Left ventricle myocardium inferior (tissue), 1 donor: ENCODE data around the gene SORCS2. TPM values are rescaled to one million over a fixed set of nuclear protein-coding genes. Genes with fewer than 3 reads are reported as not detected.

Experiments used
- DNase-seq: peaks from one replicate; pipeline ENCODE4 v3.0.0-alpha.2; 2020
- H3K27ac ChIP-seq: fragments of 200-600 bp; replicated peaks from 2 replicates; pipeline ENCODE4 v1.8.0; 2021
- H3K27me3 ChIP-seq: fragments of 200-600 bp; 2 replicates; pipeline ENCODE4 v1.8.0; 2021; ENCODE audit warnings: low read depth
- H3K36me3 ChIP-seq: fragments of 200-600 bp; 2 replicates; pipeline ENCODE4 v1.8.0; 2021
- H3K4me1 ChIP-seq: fragments of 200-600 bp; 2 replicates; pipeline ENCODE4 v1.8.0; 2021
- H3K4me3 ChIP-seq: fragments of 200-600 bp; 2 replicates; pipeline ENCODE4 v1.8.0; 2021; ENCODE audit warnings: mild to moderate bottlenecking, moderate library complexity
- H3K9me3 ChIP-seq: fragments of 200-600 bp; replicated peaks from 2 replicates; pipeline ENCODE4 v1.8.0; 2021
- intact Hi-C: fragments of 100-400 bp; cut with micrococcal nuclease; formaldehyde crosslinking; loops from one replicate; pipeline ENCODE4 v1.11.0; 2022
- total RNA-seq: library from RNA; stranded (reverse); fragmentation: NEBNext Ultra II Directional; extraction: Animal tissue kit (Norgen Biotek cat#: 25700); gene quantifications from one replicate; pipeline ENCODE4 v1.2.1, GENCODE V29; 2021
- TF ChIP-seq, protein P1 (sequence below): fragments of 200-600 bp; IDR thresholded peaks from 2 replicates; pipeline ENCODE4 v1.8.0; 2021; ENCODE audit warnings: antibody characterized with exemption, mild to moderate bottlenecking, borderline replicate concordance
- donor health status: DM: no; HTN: yes; CAD: no; lungs with severe emphysema.

The SORCS2 gene
- total RNA-seq, 1 donor from 2014 or later, result 1.2 TPM

DNA sequence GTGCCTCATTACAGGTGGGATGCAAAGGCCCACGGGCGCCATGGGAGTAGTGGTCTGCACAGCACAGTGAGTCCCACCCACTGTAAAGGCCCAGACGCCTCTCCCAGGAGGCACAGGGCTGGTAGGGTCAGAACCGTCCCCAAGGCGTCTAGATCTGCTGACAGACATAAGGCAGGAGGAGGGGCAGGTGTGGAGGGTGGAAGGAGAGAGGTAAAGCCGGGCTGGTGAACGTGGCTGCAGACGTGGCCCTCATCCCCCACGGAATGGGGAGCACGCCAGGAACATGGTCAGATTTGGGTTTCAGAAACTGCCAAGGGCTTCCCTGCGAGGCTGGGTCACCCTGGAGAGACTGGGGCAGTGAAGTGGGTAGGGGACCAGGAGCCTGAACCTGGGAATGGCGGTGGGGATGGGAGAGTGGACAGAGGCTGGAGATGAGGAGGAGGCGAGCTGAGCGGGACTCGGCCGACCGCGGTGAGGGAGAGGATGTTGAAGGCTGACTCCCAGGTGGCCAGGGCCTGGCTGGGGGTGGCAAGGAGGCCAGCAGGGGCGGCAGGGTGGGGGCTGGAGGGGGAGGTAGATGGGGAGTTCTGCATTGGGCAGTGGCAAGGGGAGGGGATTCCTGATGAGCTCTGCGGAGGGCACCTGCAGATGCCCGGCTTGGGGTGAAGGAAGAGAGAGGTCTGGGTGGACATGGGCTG lies 562.4 kb downstream of the SORCS2 start:
- Histone ChIP-seq H3K9me3 (no peaks in the 10 kb centered on the region), H3K27me3 (no peaks in the 10 kb centered on the region), H3K4me3 (no peak overlapping the region), H3K36me3 (no peaks in the 10 kb centered on the region), H3K4me1 (peaks cover 36% of the 10 kb centered on the region), H3K27ac (no peak overlapping the region)
- TF ChIP-seq, protein P1, sequence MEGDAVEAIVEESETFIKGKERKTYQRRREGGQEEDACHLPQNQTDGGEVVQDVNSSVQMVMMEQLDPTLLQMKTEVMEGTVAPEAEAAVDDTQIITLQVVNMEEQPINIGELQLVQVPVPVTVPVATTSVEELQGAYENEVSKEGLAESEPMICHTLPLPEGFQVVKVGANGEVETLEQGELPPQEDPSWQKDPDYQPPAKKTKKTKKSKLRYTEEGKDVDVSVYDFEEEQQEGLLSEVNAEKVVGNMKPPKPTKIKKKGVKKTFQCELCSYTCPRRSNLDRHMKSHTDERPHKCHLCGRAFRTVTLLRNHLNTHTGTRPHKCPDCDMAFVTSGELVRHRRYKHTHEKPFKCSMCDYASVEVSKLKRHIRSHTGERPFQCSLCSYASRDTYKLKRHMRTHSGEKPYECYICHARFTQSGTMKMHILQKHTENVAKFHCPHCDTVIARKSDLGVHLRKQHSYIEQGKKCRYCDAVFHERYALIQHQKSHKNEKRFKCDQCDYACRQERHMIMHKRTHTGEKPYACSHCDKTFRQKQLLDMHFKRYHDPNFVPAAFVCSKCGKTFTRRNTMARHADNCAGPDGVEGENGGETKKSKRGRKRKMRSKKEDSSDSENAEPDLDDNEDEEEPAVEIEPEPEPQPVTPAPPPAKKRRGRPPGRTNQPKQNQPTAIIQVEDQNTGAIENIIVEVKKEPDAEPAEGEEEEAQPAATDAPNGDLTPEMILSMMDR, result no peak
- no peak for DNase-seq
- intact Hi-C loops, result no loop called here

DNA sequence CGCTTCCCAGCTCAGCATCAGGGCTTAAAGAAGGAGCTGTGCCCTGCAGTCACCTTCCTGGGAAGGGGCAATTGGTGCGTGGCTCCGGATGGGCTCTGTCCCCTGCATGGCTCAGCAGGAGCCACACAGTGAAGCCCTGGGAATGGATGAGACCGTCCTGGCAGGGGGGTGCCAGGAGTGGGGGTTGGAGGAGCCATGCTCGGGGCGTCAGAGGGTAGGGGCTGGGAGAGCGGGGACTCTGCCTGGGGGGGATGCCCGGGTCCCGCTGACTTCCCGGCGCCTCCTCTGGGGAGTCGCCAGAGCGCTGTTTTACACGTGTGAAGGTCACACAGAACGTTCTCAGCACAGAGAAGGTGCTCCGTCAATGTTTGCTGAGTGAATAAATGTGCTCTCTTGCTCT lies 563.2 kb downstream of the SORCS2 start:
- Histone ChIP-seq H3K36me3 (no peaks in the 10 kb centered on the region), H3K4me3 (no peak overlapping the region), H3K27me3 (no peaks in the 10 kb centered on the region), H3K4me1 (peaks cover 36% of the 10 kb centered on the region), H3K9me3 (no peaks in the 10 kb centered on the region), H3K27ac (no peak overlapping the region)
- no peak for DNase-seq
- intact Hi-C loops, result no loop called here
- TF ChIP-seq, protein P1, result no peak

DNA sequence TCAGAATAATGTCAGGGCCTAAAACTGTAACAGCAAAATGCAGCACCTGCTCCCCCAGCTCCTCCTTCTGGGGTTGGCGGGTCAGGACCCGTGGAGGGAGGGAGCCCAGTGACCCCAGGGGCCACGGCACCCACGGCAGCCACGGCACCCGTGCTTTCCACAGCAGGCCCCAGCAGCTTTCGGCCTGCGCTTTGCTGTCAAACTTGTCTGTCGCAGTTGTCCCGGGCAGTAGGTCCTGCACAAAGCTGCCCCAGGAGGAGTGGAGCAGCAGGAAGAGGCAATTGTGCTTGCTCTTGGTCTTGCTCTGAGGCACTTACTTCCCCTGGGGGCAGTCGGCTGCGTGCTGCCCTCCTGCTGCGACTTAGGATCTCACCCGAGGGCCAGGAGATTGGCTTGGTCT lies 563.7 kb downstream of the SORCS2 start:
- Histone ChIP-seq H3K27me3 (no peaks in the 10 kb centered on the region), H3K9me3 (no peaks in the 10 kb centered on the region), H3K36me3 (no peaks in the 10 kb centered on the region), H3K4me1 (peaks cover 33% of the 10 kb centered on the region), H3K4me3 (no peak overlapping the region), H3K27ac (no peak overlapping the region)
- TF ChIP-seq, protein P1, result no peak
- DNase-seq, result no peak
- intact Hi-C loops, result no loop called here

DNA sequence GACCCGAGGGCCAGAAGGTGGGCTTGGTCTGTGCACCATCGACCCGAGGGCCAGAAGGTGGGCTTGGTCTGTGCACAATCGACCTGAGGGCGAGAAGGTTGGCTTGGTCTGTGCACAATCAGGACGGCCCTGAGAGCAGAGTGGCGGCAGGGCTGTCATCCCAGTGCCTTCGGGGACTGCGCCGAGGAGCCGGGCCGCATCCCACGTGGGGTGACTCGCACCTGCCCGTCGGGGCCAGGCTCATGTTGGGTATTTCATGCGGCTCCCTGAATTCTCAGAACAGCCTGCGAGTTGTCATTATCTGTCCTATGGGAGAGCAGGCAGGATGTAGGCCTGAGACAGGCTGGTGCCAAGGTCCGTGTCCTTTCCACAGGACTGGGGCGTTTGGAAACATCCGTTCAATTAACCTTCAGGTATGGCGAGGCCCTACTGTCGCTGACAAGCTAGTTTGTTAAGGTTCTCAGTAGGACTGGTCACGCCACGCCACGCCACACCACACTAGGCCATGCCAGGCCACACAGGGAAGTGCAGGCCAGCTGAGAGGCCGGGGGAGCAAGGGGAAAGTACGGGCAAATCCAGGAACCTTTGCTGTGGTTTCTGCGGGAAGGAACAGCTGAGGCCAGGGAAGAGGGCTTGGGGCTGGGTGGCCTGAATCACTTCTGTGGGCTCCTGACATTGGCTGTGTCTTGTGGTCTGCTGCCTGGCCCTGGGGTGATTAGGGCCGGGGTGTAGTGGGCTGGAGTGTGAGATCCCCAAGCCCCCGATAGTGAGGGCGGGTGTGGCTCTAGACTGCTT lies 564.4 kb downstream of the SORCS2 start:
- DNase-seq, result no peak
- Histone ChIP-seq H3K4me1 (peaks cover 33% of the 10 kb centered on the region), H3K36me3 (no peaks in the 10 kb centered on the region), H3K27ac (no peak overlapping the region), H3K9me3 (no peaks in the 10 kb centered on the region), H3K4me3 (no peak overlapping the region), H3K27me3 (no peaks in the 10 kb centered on the region)
- TF ChIP-seq, protein P1, result no peak
- intact Hi-C loops, result no loop called here

DNA sequence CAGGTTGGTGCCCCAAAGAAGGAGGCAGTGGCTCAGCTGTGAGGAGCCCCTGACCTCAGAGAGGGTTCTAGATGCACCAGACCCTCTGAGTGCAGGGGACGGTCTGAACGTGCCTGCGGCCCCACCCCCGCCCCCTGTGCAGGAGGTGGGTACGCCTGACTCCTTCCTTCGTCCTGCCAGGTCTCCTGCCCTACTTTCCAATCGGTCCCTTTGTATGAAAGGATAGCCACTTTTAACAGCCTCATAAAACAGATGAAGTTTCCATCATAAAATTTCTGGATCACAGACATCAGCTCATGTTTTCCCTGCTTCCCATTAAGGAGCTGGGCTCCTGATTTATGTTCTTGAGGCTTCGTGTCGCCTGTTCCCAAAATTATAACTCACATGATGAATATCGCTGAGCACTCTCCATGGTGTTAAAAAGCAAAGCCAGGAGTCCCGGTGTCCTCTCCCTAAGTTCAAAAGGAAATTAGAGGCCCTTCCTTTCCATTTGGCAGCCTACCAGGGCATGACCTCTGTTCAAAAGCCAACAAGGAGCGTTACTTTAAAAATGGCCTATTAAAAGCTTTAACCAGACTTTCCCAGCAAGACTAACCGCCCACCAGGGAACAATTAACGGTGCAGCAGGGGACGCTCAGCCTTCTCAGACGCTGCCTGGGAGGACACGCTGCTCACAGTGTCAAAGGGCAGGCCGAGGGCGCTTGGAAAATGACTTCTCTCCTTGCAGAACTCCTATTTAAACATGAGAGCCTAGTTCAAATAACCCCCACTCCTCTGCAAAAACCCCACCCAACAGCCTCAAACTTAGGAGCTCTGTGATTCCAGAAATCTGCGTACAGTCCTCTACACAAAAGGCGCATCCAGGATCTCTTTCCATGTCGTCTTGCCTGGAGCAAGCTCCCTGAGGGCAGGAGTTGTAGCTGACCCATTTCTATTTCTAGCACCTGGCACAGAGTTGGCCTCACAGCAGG lies 565.4 kb downstream of the SORCS2 start:
- H3K4me1 ChIP-seq, result peaks cover 37% of the 10 kb centered on the region
- H3K27me3 ChIP-seq, result no peaks in the 10 kb centered on the region
- H3K9me3 ChIP-seq, result no peaks in the 10 kb centered on the region
- intact Hi-C loops, result no loop called here
- no peak for DNase-seq
- TF ChIP-seq, protein P1, result no peak
- no peaks in the 10 kb centered on the region for H3K36me3 ChIP-seq
- H3K27ac ChIP-seq, result peak overlapping the region; percentile 58
- H3K4me3 ChIP-seq, result no peak overlapping the region
